Activated CD8-positive, alpha-beta memory T cell treated with anti-CD3 and anti-CD28 coated beads, Interleukin-2, amount 50 U/mL, for 1 hour (primary cell): ENCODE data around the gene GHITM.
"Not testable (repeated sequence)": the region's sequence is repeated elsewhere in the genome, so short reads cannot be mapped to it uniquely, and the experiment has no call there.

Experiments used
- DNase-seq: peaks from one replicate; pipeline ENCODE4 v3.0.0-alpha.2; 2020; ENCODE audit errors: extremely low read depth

The GHITM gene

DNA sequence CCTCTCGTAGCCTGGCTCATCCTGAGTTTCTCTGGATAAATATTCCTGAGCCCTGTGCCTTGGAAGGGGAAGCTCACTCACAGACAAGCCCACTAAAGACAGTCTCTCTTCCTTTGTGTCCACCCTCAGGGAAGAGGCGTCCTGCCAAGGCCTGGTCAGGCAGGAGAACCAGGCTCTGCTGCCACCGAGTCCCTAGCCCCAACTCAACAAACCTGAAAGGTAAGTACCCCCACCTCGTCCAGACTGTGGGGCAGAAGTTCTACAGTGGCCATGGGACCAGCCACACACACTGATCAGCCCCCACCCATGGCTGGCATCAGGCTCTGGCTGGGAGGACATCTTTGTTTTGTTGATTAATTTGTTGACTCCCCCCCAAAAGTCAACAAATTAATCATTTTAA, 37.0 kb downstream of the GHITM start:
- no peak for DNase-seq

DNA sequence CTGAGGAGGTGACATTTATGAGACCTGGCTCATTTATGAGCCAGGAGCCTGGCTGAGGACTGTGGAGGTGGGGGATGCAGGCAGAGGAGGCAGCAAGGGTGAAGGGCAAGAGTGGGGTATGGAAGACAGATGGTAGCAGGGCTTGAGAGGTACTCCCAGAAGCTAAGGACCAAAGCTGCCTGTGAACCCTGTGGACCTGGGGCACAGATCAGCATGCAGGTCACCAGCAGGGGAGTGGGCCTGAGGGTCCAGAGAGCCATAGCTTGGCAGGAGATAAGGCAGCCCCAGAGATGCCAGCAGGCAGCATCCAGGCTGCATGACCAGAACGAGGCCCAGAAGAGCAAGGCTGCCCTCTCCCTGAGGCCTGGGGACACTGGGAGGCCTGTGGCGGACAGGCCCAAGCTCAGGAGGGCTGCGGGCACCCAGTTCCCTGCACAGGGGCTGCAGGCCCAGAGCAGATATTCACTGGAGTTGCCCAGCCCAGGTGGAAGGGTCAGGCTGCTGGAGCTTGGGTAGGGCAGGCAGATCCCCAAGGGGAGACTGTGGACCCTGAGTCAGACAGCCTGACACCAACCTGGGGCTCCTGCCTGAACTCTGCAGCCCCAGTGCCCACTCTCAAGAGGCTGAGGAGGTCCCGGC, 37.6 kb downstream of the GHITM start:
- DNase-seq = no peak

DNA sequence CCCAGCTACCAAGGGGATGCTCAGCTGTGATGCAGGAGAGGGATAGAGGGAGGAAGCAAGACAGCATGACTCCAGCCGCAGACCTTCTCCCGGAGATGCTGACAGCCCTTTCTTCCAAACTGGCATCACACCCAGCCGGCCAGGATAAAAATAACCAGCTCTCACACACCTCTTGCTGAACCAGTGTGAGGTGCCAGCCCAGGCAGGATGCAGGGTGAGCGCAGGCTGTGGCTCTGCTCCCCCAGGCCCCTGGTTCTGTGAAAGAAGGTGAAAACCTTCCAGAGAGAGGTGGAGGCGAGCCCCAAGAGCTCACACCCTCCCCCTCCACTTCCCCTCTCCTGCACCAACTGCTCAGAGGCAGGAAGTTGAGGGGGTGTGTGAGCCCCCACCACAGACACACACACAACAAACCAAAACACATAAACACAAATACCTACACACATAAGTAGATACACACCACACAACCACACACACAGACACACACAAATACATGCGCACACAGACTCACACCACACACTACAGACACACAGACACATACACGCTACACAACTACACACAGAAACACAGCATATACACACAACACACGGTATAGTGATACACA, 38.3 kb downstream of the GHITM start:
- no peak for DNase-seq

- DNase-seq = no peak
Observed at GRCh38 chr10:84178160-84178609, 38.9 kb downstream of the GHITM start.

DNA sequence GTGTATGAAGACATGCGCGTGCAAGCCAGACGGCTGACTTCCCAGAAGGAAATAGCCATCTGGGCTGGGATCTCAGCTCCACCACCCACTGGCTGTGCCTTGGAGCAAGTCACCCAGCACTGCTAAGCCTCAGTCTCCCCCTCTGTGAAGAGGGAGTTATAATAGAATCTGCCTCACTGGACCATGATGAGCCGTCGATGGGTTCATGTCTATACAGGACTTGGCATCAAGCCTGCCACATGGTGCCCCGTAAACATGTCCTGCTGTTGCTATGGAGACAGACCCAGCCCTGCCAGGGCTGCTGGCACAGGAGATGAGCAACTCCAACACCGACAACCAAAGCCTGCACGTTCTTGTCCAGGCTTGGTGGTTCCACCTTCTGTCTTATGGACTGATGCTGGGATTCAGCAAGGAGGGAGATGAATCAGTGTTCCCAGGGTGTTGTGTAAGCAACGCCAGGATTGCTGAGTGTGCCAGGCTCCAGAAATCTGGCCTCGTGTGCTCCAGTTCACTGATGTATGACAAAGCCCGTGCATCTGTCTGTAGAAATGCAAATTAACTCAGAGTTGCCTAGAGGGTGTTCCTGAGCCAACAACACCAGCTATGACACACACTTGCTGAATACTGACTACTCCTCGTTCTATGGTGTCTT, 39.9 kb downstream of the GHITM start:
- no peak for DNase-seq

DNA sequence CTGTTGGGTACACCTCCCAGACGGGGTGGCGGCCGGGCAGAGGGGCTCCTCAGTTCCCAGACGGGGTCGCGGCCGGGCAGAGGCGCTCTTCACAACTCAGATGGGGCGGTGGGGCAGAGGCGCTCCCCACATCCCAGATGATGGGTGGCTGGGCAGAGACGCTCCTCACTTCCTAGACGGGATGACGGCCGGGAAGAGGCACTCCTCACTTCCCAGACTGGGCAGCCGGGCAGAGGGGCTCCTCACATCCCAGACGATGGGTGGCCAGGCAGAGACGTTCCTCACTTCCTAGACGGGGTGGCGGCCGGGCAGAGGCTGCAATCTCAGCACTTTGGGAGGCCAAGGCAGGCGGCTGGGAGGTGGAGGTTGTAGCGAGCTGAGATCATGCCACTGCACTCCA, 41.1 kb downstream of the GHITM start:
- not testable (repeated sequence) for DNase-seq

DNA sequence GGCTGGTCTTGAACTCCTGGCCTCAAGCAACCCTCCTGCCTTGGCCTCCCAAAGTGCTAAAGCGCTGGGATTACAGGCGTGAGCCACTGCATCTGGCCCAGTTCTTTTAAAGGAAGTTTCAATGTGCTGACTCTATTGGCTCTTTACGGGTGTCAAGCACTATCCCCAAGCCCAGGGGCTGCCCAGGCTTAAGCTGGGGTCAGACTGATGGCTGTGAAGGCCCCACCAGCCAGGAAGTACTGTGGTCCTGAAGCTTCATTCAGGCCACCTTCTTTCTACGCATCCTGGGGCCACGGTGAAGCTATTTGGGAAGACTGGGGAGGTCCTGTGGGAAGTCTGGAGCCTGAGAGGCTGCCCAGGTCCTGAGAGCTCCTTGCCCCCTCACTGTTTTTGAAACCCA, 42.3 kb downstream of the GHITM start:
- DNase-seq = no peak

DNA sequence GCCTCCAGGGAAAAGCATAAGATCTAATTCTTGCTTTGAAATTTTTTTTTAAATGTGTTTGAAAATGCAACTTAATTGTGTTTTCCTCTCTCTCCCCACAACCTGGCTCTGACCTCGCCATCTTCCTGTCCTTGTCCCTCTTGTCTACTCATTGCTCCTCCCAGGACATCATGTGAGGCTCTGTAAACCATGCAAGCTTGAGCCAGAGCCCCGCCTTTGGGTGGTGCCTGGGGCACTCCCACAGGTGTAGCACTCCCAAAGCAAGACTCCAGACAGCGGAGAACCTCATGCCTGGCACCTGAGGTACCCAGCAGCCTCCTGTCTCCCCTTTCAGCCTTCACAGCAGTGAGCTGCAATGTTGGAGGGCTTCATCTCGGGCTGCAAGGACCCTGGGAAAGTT, 45.2 kb downstream of the GHITM start:
- DNase-seq = no peak

DNA sequence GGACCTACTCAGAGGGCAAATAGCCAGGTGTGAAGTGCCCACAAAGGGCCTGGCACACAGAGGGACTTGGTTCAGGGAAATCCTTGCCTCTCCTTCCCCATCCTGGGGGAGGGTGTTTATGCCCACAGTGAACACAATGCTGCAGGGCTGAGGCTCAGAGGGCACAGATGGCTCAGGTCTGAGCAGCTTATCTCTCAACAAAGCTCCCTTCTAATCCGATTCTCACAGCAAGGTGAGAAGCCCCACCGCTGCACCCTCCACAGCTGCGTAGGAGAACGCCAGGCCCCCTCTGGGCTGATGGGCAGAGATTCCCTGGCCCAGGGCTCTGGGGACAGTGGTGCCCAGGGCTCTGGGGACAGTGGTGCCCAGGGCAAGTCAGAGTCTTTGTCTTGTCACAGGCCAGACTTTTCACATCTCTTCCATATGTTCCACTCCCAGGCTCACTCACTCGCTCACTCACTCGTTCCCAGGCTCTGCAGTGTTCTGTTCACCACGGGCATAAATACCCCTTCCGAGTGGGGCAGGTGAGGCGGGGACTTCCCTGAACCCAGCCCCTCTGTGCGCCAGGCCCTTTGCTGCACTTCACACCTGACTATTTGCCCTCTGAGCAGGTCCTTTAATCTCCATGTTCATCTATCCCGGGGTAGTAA, 46.3 kb downstream of the GHITM start:
- no peak for DNase-seq

GRCh38 chr10:84188815-84189214, 49.5 kb downstream of the GHITM start:
- no peak for DNase-seq

GRCh38 chr10:84190621-84191020, 51.3 kb downstream of the GHITM start:
- DNase-seq = no peak

GRCh38 chr10:84191106-84191505, 51.8 kb downstream of the GHITM start:
- no peak for DNase-seq

- DNase-seq = no peak
Observed at GRCh38 chr10:84193327-84193726, 54.0 kb downstream of the GHITM start.

GRCh38 chr10:84193846-84194423, 54.6 kb downstream of the GHITM start:
- no peak for DNase-seq

DNA sequence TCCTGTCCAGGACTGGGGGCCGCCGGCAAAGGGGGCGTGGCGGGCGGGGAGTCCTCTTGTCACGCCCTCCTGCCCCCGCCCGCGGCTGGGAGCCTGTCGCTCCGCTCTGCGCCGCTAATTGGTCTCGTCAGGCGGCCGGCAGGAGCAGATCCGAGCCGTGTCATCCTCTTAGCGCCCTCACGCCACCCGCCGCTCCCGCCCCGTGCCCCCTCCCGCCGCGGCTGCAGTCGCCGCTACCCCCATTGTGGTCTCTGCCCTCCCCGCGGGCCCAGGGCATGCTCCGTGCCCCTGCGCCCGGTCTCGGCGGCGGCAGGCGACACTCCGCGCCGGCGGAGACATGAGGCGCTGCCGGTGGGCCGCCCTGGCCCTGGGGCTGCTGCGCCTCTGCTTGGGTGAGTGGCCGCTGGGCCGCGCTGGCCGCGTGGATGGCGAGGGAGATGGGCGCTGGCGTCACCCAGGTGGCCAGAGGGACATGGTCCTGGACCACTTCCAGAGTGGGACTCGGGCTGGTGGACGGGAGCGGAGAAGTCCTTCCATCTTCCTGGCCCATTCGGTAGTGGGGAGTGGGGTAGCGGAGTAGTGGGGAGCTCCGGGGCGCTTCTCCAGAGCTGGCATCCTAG, 55.2 kb downstream of the GHITM start, which contains the start of gene CDHR1:
Gene CDHR1 (plus strand): TSS at position 114 of the 620 bp plus-strand sequence. CDS start 224 bp downstream, at position 338.
- DNase-seq = no peak

DNA sequence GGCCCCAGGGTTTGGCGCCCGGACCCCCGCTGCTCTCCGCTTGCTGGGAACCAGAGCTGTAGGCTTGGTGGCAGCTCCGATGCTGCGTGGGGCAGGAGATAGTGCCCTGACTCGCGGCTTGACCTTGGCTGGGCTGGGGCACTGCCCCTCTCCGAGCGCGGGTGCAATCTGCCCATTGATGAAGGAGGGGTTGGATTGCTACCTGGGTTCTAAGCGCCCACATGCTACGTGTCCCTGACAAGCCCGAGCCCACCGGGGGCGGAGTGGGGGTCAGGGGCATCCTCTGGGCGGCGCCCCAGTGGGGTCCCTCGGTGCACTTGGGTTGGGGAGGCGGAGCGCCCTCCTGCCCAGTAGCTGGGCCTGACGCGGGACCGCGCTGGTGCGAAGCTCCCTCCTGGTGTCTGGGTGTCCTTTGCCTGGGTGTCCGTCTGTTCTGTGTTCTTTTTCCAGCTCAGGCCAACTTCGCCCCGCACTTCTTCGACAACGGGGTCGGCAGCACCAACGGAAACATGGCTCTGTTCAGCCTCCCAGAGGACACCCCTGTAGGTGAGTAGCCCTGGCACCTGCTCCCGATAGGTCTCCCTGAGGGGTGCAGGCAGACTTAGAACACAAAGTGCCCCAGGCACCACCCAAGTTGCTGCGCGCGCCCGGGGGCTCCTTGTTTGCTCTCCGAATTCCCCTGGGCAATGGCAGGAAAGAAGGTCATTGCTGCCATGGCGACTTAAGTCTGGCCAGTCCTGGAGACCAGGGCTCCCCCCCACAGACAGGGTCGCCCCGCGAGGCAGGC, 55.9 kb downstream of the GHITM start:
- DNase-seq = no peak

- no peak for DNase-seq
Observed at GRCh38 chr10:84196083-84196482, 56.8 kb downstream of the GHITM start.

- no peak for DNase-seq
Observed at GRCh38 chr10:84196941-84197340, 57.6 kb downstream of the GHITM start.

DNA sequence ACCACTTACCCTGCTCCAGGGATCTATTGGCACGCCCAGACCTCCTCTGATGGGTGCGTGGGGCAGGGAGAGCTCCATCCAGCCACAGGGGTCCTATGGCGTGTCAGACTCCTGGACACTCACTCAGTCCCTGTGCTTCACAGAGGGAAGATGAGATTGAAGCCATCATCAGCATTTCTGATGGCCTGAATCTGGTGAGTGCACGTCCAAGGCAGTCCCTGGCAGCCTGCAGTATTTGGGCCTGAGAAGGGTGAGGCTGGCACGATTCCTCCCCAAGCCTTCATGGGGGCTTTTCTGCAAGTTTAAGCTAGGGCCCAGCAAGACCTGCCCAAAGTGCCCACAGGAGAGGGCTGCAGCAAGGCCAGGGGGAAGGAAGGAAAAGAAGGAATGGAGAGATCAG, 58.3 kb downstream of the GHITM start:
- DNase-seq = no peak

- no peak for DNase-seq
Observed at GRCh38 chr10:84198206-84198915, 59.1 kb downstream of the GHITM start.
